ENCODE measurements around the gene TBC1D21. TPM values are rescaled to one million over a fixed set of nuclear protein-coding genes. Genes with fewer than 3 reads are reported as not detected.

The TBC1D21 gene
- total and polyA plus RNA-seq, 12 donors, result not detected

- H3K36me3 ChIP-seq, result no peaks in the 10 kb centered on the region
- H3K27ac ChIP-seq, result no peak overlapping the region
- intact Hi-C loops (cut with DNase I), result no loop called here
- peaks cover 0 to 5% (median 0%) of the 10 kb centered on the region in 9 donors for H3K4me1 ChIP-seq
- no peaks in the 10 kb centered on the region for H3K9me3 ChIP-seq
- 91% methylated on average over 9 of the region's 9 CpGs for WGBS, 2 donors
- no peak overlapping the region for H3K4me3 ChIP-seq
- ATAC-seq (no peak), DNase-seq (no peak)
- TF ChIP-seq, protein P1, sequence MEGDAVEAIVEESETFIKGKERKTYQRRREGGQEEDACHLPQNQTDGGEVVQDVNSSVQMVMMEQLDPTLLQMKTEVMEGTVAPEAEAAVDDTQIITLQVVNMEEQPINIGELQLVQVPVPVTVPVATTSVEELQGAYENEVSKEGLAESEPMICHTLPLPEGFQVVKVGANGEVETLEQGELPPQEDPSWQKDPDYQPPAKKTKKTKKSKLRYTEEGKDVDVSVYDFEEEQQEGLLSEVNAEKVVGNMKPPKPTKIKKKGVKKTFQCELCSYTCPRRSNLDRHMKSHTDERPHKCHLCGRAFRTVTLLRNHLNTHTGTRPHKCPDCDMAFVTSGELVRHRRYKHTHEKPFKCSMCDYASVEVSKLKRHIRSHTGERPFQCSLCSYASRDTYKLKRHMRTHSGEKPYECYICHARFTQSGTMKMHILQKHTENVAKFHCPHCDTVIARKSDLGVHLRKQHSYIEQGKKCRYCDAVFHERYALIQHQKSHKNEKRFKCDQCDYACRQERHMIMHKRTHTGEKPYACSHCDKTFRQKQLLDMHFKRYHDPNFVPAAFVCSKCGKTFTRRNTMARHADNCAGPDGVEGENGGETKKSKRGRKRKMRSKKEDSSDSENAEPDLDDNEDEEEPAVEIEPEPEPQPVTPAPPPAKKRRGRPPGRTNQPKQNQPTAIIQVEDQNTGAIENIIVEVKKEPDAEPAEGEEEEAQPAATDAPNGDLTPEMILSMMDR (IDR thresholded peaks at IDR 0.05), result no peak
- H3K27me3 ChIP-seq, result no peaks in the 10 kb centered on the region
Observed at GRCh38 chr15:73885954-73886700, 12.8 kb downstream of the TBC1D21 start.

- DNase-seq (no peak), ATAC-seq (no peak)
- intact Hi-C loops (cut with DNase I), result no loop called here
- Histone ChIP-seq H3K27me3 (no peaks in the 10 kb centered on the region), H3K36me3 (no peaks in the 10 kb centered on the region), H3K4me1 (peaks cover 0 to 5% (median 0%) of the 10 kb centered on the region in 9 donors), H3K9me3 (peaks cover 0 to 3% (median 0%) of the 10 kb centered on the region in 11 donors), H3K27ac (no peak overlapping the region), H3K4me3 (no peak overlapping the region)
- WGBS, 2 donors, result 89 to 90% methylated on average over 5 of the region's 5 CpGs
- TF ChIP-seq, protein P1 (IDR thresholded peaks at IDR 0.05), result no peak
Observed at GRCh38 chr15:73886717-73887345, 13.5 kb downstream of the TBC1D21 start.

GRCh38 chr15:73887481-73887880, 14.1 kb downstream of the TBC1D21 start:
- Histone ChIP-seq H3K9me3 (peaks cover 0 to 8% (median 0%) of the 10 kb centered on the region in 11 donors), H3K27me3 (no peaks in the 10 kb centered on the region), H3K4me3 (no peak overlapping the region), H3K36me3 (no peaks in the 10 kb centered on the region), H3K4me1 (peaks cover 0 to 5% (median 0%) of the 10 kb centered on the region in 9 donors), H3K27ac (no peak overlapping the region)
- TF ChIP-seq, protein P1 (IDR thresholded peaks at IDR 0.05), result no peak
- intact Hi-C loops (cut with DNase I), result no loop called here
- no peak for ATAC-seq
- DNase-seq, result no peak
- WGBS, 2 donors, result 88 to 90% methylated on average over 7 of the region's 7 CpGs

GRCh38 chr15:73888224-73889041, 15.1 kb downstream of the TBC1D21 start:
- Histone ChIP-seq H3K9me3 (peaks cover 0 to 8% (median 0%) of the 10 kb centered on the region in 11 donors), H3K36me3 (no peaks in the 10 kb centered on the region), H3K27me3 (no peaks in the 10 kb centered on the region), H3K4me1 (peaks cover 0 to 5% (median 0%) of the 10 kb centered on the region in 9 donors), H3K27ac (no peak overlapping the region), H3K4me3 (no peak overlapping the region)
- 74 to 75% methylated on average over 10 of the region's 10 CpGs for WGBS, 2 donors
- ATAC-seq (no peak), DNase-seq (no peak)
- intact Hi-C loops (cut with DNase I), result no loop called here
- TF ChIP-seq, protein P1 (IDR thresholded peaks at IDR 0.05), result no peak

Measured in heart right ventricle (tissue), 16 donors.